GM19467 (cell line): ENCODE results near the gene ZNF878.

ENCODE experiments used
- ATAC-seq: cut with Tn5 transposase; IDR thresholded peaks from one replicate; pipeline ENCODE4 v1.9.1; 2021; ENCODE audit warnings: mild to moderate bottlenecking, moderate library complexity; ENCODE audit not compliant: unreplicated experiment

ZNF878 gene

GRCh38 chr19:12035220-12036172 lies 17.3 kb downstream of the ZNF878 start, which contains the start of gene ZNF433:
ZNF433 (minus strand) TSS chr19:12035679; CDS start chr19:12035539, 140 bp downstream.
- peak; percentile 85 for ATAC-seq

GRCh38 chr19:12034620-12035019 lies 18.1 kb downstream of the ZNF878 start:
- no peak for ATAC-seq

GRCh38 chr19:12034198-12034597 lies 18.6 kb downstream of the ZNF878 start:
- no peak for ATAC-seq

DNA sequence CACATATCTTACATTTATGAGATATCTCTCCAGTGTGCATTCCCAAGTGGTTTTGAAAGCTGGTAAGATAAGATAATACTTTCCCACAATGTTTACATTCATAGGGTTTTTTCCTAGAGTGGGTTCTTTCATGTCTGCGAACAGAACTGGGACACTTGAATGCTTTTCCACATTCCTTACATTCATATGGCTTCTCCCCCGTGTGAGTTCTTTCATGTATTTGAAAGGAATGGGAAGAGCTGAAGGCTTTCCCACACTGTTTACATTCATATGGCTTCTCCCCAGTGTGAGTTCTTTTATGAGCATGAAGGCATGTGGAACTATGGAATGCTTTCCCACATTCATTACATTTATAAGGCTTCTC lies 37.0 kb downstream of the ZNF878 start:
- ATAC-seq, result no peak

- ATAC-seq, result no peak
Observed at GRCh38 chr19:12015015-12015752, 37.6 kb downstream of the ZNF878 start.

- ATAC-seq, result peak; percentile 67
Observed at GRCh38 chr19:12000152-12000981, 52.4 kb downstream of the ZNF878 start.

DNA sequence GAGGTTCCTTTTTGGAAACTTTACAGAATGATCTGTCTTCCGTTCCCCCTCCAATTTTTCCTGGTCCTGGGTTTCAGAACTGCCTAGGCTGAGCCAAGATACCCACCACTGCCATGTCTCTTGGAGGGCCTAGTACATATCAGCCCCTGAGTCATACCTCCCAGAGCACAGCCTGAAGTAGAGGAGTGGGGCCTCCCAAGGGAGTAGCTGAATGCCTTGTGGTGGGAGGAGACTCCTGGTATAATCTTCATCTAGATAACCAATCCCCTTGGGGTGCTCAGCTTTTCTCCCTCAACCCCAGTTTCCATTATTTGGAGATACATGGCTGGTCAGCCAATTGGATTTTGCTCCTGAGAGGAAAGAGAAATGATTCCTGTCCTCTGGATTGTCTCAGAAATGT lies 57.6 kb downstream of the ZNF878 start:
- no peak for ATAC-seq
